Ascending aorta (tissue), 2 donors: ENCODE data around the gene TSPAN1. TPM values are rescaled to one million over a fixed set of nuclear protein-coding genes. Genes with fewer than 3 reads are reported as not detected.

ENCODE experiments used
- DNase-seq, 2 donors: peaks; one replicate each; pipeline ENCODE4 v3.0.0-alpha.2; 2019; ENCODE audit warnings: low spot score in 2 of 2
- H3K27ac ChIP-seq, 2 donors: fragments of 200-600 bp; sonication (generic); one replicate each; pipeline ENCODE4 v1.5.1; 2016 to 2017; ENCODE audit warnings: mild to moderate bottlenecking in 1 of 2
- H3K27me3 ChIP-seq: fragments of 200-600 bp; sonication (generic); one replicate; pipeline ENCODE4 v1.5.1; 2017
- H3K36me3 ChIP-seq, 2 donors: fragments of 200-600 bp; sonication (generic); one replicate each; pipeline ENCODE4 v1.5.1; 2016
- H3K4me1 ChIP-seq, 2 donors: fragments of 200-600 bp; sonication (generic); one replicate each; pipeline ENCODE4 v1.5.1; 2016 to 2017; ENCODE audit warnings: mild to moderate bottlenecking in 1 of 2
- H3K4me3 ChIP-seq, 2 donors: fragments of 200-600 bp; sonication (generic); one replicate each; pipeline ENCODE4 v1.5.1; 2016 to 2017; ENCODE audit warnings: mild to moderate bottlenecking in 1 of 2
- H3K9me3 ChIP-seq, 2 donors: fragments of 200-600 bp; sonication (generic); one replicate each; pipeline ENCODE4 v1.5.1; 2016
- CTCF ChIP-seq, 3 experiments: fragments of 200-600 bp in 2 of 3; fragments of 450-650 bp in 1 of 3; sonication (generic) in 2 of 3; IDR thresholded peaks; one replicate each; pipeline ENCODE4 v1.5.1; 2016 to 2019; ENCODE audit warnings: antibody characterized with exemption in 3 of 3, mild to moderate bottlenecking in 1 of 3, moderate library complexity in 1 of 3
- intact Hi-C: fragments of 100-400 bp; cut with DNase I; formaldehyde crosslinking; loops from one replicate; pipeline ENCODE4 v1.15.1; 2023
- total RNA-seq: library from RNA; depleted of rRNA; stranded (reverse); fragments of >200 nt; gene quantifications from one replicate; pipeline ENCODE4 v1.1.0, GENCODE V29; 2016

The TSPAN1 gene
- total RNA-seq, 1 donor from 2014 or later = 8.9 TPM

- intact Hi-C loops = loop anchor here (1.0 to 5.0 kb wide), 6 partner anchors 15 to 380 kb away; partner anchors contain the start of genes LURAP1, MAST2, PIK3R3 and POMGNT1
- H3K4me3 ChIP-seq = no peak overlapping the region
- H3K27me3 ChIP-seq = no peaks in the 10 kb centered on the region
- H3K9me3 ChIP-seq = no peaks in the 10 kb centered on the region
- peaks cover 5 to 13% of the 10 kb centered on the region in 2 donors for H3K4me1 ChIP-seq
- peaks cover 0 to 6% of the 10 kb centered on the region in 2 donors for H3K36me3 ChIP-seq
- no peak for TF ChIP-seq CTCF (IDR thresholded peaks at IDR 0.05)
- peak; percentile 73 to 96 for DNase-seq
- H3K27ac ChIP-seq = peak overlapping the region; percentile 93
These were observed 8.4 kb downstream of the TSPAN1 start for GRCh38 chr1:46183079-46183847.

- Histone ChIP-seq H3K9me3 (no peaks in the 10 kb centered on the region), H3K4me3 (no peak overlapping the region), H3K4me1 (peaks cover 5 to 13% of the 10 kb centered on the region in 2 donors), H3K27ac (peak overlapping the region; percentile 93), H3K27me3 (no peaks in the 10 kb centered on the region), H3K36me3 (peaks cover 0 to 8% of the 10 kb centered on the region in 2 donors)
- no peak for TF ChIP-seq CTCF (IDR thresholded peaks at IDR 0.05)
- intact Hi-C loops = loop anchor here (1.0 to 5.0 kb wide), 6 partner anchors 14 to 381 kb away; partner anchors contain the start of genes LURAP1, MAST2, PIK3R3 and POMGNT1
- DNase-seq = no peak
These were observed 9.2 kb downstream of the TSPAN1 start for GRCh38 chr1:46183926-46184557.

- peaks cover 4 to 17% of the 10 kb centered on the region in 2 donors for H3K36me3 ChIP-seq
- DNase-seq = no peak
These were observed 10.2 kb downstream of the TSPAN1 start for GRCh38 chr1:46184920-46185658.

GRCh38 chr1:46186076-46186475 lies 11.2 kb downstream of the TSPAN1 start:
- Histone ChIP-seq H3K27ac (peak overlapping the region in 1 of 2 donors; percentile 93), H3K36me3 (peaks cover 14 to 27% of the 10 kb centered on the region in 2 donors), H3K27me3 (no peaks in the 10 kb centered on the region), H3K9me3 (no peaks in the 10 kb centered on the region), H3K4me1 (peaks cover 5 to 13% of the 10 kb centered on the region in 2 donors), H3K4me3 (no peak overlapping the region)
- intact Hi-C loops = no loop called here
- no peak for TF ChIP-seq CTCF (IDR thresholded peaks at IDR 0.05)
- DNase-seq = no peak

More at GRCh38 chr1:46184920-46185658, 10.2 kb downstream of the TSPAN1 start:
- Histone ChIP-seq H3K9me3 (no peaks in the 10 kb centered on the region), H3K4me3 (no peak overlapping the region), H3K27me3 (no peaks in the 10 kb centered on the region), H3K4me1 (peaks cover 5 to 13% of the 10 kb centered on the region in 2 donors), H3K27ac (peak overlapping the region; percentile 93)
- intact Hi-C loops = loop anchor here (5.0 kb wide), 1 partner anchor 293 kb away; no protein-coding TSS in a partner anchor
- no peak for TF ChIP-seq CTCF (IDR thresholded peaks at IDR 0.05)

GRCh38 chr1:46187106-46187869 lies 12.4 kb downstream of the TSPAN1 start:
- Histone ChIP-seq H3K27ac (no peak overlapping the region), H3K27me3 (no peaks in the 10 kb centered on the region), H3K4me3 (no peak overlapping the region), H3K36me3 (peaks cover 21 to 32% of the 10 kb centered on the region in 2 donors), H3K4me1 (peaks cover 5 to 13% of the 10 kb centered on the region in 2 donors), H3K9me3 (no peaks in the 10 kb centered on the region)
- no peak for TF ChIP-seq CTCF (IDR thresholded peaks at IDR 0.05)
- intact Hi-C loops = no loop called here
- no peak for DNase-seq
